B cell (primary cell): Measurements from ENCODE around the gene ARHGAP4. TPM values are rescaled to one million over a fixed set of nuclear protein-coding genes. Genes with fewer than 3 reads are reported as not detected.

Experiments used
- ATAC-seq: fragments of 200-7000 bp; cut with Tn5 transposase; one replicate; pipeline ENCODE4 v1.10.0; 2021; ENCODE audit warnings: low read depth, mild to moderate bottlenecking, moderate number of reproducible peaks, moderate library complexity
- CTCF ChIA-PET: fragments of 350-600 bp; sonication (Branson Sonifier 250); formaldehyde crosslinking; loops from one replicate; lab custom pipeline; 2021; ENCODE audit warnings: antibody characterized with exemption, inconsistent platforms; lab: Charles Lee
- POLR2A ChIA-PET: fragments of 350-600 bp; sonication (Branson Sonifier 250); formaldehyde crosslinking; loops from one replicate; lab custom pipeline; 2021; ENCODE audit warnings: antibody characterized with exemption; lab: Charles Lee
- DNase-seq: peaks from one replicate; pipeline ENCODE4 v3.0.0; 2013
- H2AFZ ChIP-seq: 2 replicates; pipeline ENCODE4 v1.6.1; 2012; ENCODE audit warnings: mild to moderate bottlenecking, low read depth, low read length; ENCODE audit not compliant: insufficient read depth, poor library complexity, severe bottlenecking
- H3K27ac ChIP-seq, 2 donors: 1 replicate in 1 of 2; 2 replicates in 1 of 2; pipeline ENCODE4 v1.5.1; 2012 to 2013; ENCODE audit warnings: low read length in 2 of 2, mild to moderate bottlenecking in 2 of 2, moderate library complexity in 1 of 2
- H3K27me3 ChIP-seq, 4 experiments: fragments of 200-600 bp in 1 of 4; sonication (generic) in 1 of 4; replicated peaks in 1 of 4; 1 replicate in 2 of 4; 2 replicates in 2 of 4; pipeline versions ENCODE4 v1.6.1 to v1.7.0; 2013 to 2016; ENCODE audit warnings: low read length in 3 of 4, mild to moderate bottlenecking in 2 of 4, mixed read lengths in 1 of 4, moderate library complexity in 1 of 4; ENCODE audit not compliant: insufficient read depth in 4 of 4, control insufficient read depth in 3 of 4; ENCODE audit errors: control extremely low read depth in 1 of 4
- H3K36me3 ChIP-seq, 2 experiments: replicated peaks in 1 of 2; 1 replicate in 1 of 2; 2 replicates in 1 of 2; pipeline versions ENCODE4 v1.6.1 to v1.7.1; 2013; ENCODE audit warnings: low read length in 1 of 2; ENCODE audit not compliant: insufficient read depth in 2 of 2, control insufficient read depth in 1 of 2; ENCODE audit errors: control extremely low read depth in 1 of 2, extremely low read depth in 1 of 2
- H3K4me1 ChIP-seq, 2 donors: fragments of 200-600 bp in 1 of 2; sonication (generic) in 1 of 2; 1 replicate in 1 of 2; 2 replicates in 1 of 2; pipeline versions ENCODE4 v1.5.1 to v1.6.1; 2013 to 2017; ENCODE audit warnings: low read length in 2 of 2; ENCODE audit not compliant: control insufficient read depth in 2 of 2, insufficient read depth in 2 of 2
- H3K4me2 ChIP-seq: replicated peaks from 2 replicates; pipeline ENCODE3; 2012; ENCODE audit warnings: mild to moderate bottlenecking, low read depth, low read length; ENCODE audit not compliant: poor library complexity, severe bottlenecking
- H3K4me3 ChIP-seq, 5 experiments: fragments of 200-600 bp in 1 of 5; sonication (generic) in 1 of 5; 1 replicate in 3 of 5; 2 replicates in 2 of 5; pipeline versions ENCODE4 v1.5.1 to v1.7.0; 2011 to 2016; ENCODE audit warnings: low read length in 4 of 5, mild to moderate bottlenecking in 4 of 5, low read depth in 2 of 5, control low read depth in 1 of 5, moderate library complexity in 1 of 5; ENCODE audit not compliant: insufficient read depth in 1 of 5; ENCODE audit errors: control extremely low read depth in 1 of 5, extremely low read depth in 1 of 5
- H3K79me2 ChIP-seq: fragments of 200-600 bp; sonication (generic); one replicate; pipeline ENCODE4 v1.6.0; 2016; ENCODE audit warnings: low read length; ENCODE audit not compliant: control insufficient read depth, insufficient read depth
- H3K9ac ChIP-seq: fragments of 200-600 bp; sonication (generic); 2 replicates; pipeline ENCODE4 v1.6.1; 2017; ENCODE audit warnings: mild to moderate bottlenecking, low read length, moderate library complexity
- H3K9me3 ChIP-seq, 3 donors: one replicate each; pipeline versions ENCODE4 v1.6.1 to v1.7.1; 2013; ENCODE audit warnings: low read length in 2 of 3; ENCODE audit not compliant: control insufficient read depth in 2 of 3, insufficient read depth in 1 of 3; ENCODE audit errors: control extremely low read depth in 1 of 3
- H4K20me1 ChIP-seq: 2 replicates; pipeline ENCODE4 v1.6.0; 2012; ENCODE audit warnings: mild to moderate bottlenecking, low read length; ENCODE audit not compliant: insufficient read depth, control insufficient read depth, poor library complexity, severe bottlenecking
- H3K27ac Mint-ChIP-seq: one replicate; pipeline ENCODE4 v1.8.0; 2021; ENCODE audit warnings: mixed read lengths
- H3K27me3 Mint-ChIP-seq: one replicate; pipeline ENCODE4 v1.8.0; 2021; ENCODE audit warnings: mixed read lengths
- H3K4me1 Mint-ChIP-seq: one replicate; pipeline ENCODE4 v1.8.0; 2021; ENCODE audit warnings: mixed read lengths
- H3K4me3 Mint-ChIP-seq: one replicate; pipeline ENCODE4 v1.8.0; 2021; ENCODE audit warnings: mixed read lengths
- H3K9me3 Mint-ChIP-seq: one replicate; pipeline ENCODE4 v1.8.0; 2022; ENCODE audit warnings: mixed read lengths; ENCODE audit not compliant: insufficient read depth
- EZH2 ChIP-seq: IDR thresholded peaks from 2 replicates; pipeline ENCODE4 v1.6.1; 2012; ENCODE audit warnings: borderline replicate concordance, low read depth, mild to moderate bottlenecking, moderate library complexity, low read length; ENCODE audit not compliant: insufficient read depth, poor library complexity, severe bottlenecking
- WGBS: methylation state at CpG from one replicate; pipeline ENCODE4 v1.1.5; 2013; ENCODE audit warnings: missing lambda C conversion rate; ENCODE audit not compliant: insufficient coverage; 5-methylcytosine and 5-hydroxymethylcytosine counted together
- intact Hi-C: fragments of 100-400 bp; cut with micrococcal nuclease; formaldehyde crosslinking; loops from one replicate; pipeline ENCODE4 v1.10.0; 2022
- polyA plus RNA-seq: library from polyadenylated mRNA; depleted of rRNA; stranded (reverse); fragments of >200 nt; gene quantifications from 2 replicates; pipeline ENCODE4 v1.2.3, GENCODE V29; 2012
- total RNA-seq, 2 donors: library from RNA; stranded (reverse); fragments of 120-200 nt in 1 of 2; gene quantifications; 1 replicate in 1 of 2; 2 replicates in 1 of 2; pipeline versions ENCODE4 v1.2.3 to v1.2.4, GENCODE V29; 2013 to 2022
- TF ChIP-seq, protein P1 (sequence below): fragments of 200-600 bp; IDR thresholded peaks from one replicate; pipeline ENCODE4 v1.8.0; 2022; ENCODE audit warnings: antibody characterized with exemption, mild to moderate bottlenecking

The ARHGAP4 gene
- total and polyA plus RNA-seq, 2 donors (not counting 1 experiment from before 2014, with no cell fraction given): 242 to 711 TPM

DNA sequence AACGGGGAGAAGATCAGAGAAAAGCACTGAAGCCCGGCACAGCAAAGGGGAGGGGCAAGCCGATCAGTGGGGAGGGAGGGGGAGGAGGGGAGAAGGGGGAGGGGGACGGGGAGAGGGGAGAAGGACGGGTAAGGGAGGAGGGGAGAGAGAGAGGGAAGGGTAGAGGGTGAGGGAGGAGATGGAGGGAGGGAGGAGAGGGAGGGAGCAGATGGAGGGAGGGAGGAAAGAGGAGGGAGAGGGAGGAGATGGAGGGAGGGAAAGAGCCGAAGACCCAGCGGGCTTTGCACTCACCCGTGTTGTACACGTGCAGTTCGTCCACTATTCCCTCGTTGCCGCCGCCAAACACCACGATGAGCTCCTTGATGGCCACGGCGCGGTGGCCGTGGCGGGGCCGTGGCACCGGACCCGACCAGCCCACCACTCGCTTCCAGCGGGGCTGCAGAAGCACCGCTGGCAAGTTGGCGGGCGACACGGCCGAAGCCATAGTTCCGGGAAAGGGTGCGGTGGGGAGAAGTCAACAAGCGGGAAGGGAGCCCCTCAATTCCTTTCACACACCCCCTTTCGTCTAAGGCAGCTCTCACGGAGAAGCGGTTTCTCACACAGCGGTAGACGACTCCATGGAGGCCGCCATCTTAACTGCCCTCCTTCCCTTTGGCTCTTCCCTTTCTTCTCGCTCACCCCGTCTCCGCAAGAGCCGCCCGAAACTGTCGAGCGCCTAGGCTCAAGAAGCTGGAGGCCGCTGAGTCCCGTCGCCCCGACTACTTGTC, 44.5 kb upstream of the ARHGAP4 start:
- Histone ChIP-seq H3K4me1 (peaks cover 57 to 62% of the 10 kb centered on the region in 2 donors), H3K27me3 (no peaks in the 10 kb centered on the region), H3K4me3 (peak overlapping the region; percentile 59 to 99 (median 97)), H2AFZ (peak overlapping the region; percentile 71), H4K20me1 (peaks cover 40% of the 10 kb centered on the region), H3K9me3 (no peaks in the 10 kb centered on the region), H3K36me3 (peaks cover 0 to 4% of the 10 kb centered on the region in 2 experiments), H3K4me2 (peak overlapping the region; percentile 70), H3K79me2 (peaks cover 58% of the 10 kb centered on the region), H3K27ac (peak overlapping the region; percentile 100), H3K9ac (peak overlapping the region; percentile 100)
- H3K9me3 Mint-ChIP-seq: no peaks in the 10 kb centered on the region
- H3K27me3 Mint-ChIP-seq: no peaks in the 10 kb centered on the region
- ChIA-PET POLR2A (interaction anchor here (0.6 to 2.5 kb wide), 9 partner anchors 14 to 400 kb away, joined by 3 to 35 read pairs (median 5); partner anchors contain the start of genes ARHGAP4, IRAK1 and RENBP), CTCF (interaction anchor here (0.6 to 3.4 kb wide), 8 partner anchors 18 to 439 kb away, joined by 3 to 21 read pairs (median 3); partner anchors contain the start of gene IRAK1)
- peaks cover 54% of the 10 kb centered on the region for H3K4me1 Mint-ChIP-seq
- peak overlapping the region; percentile 100 for H3K4me3 Mint-ChIP-seq
- WGBS: under 1% methylated on average over 26 of the region's 49 CpGs
- DNase-seq (no peak), ATAC-seq (peak; percentile 5)
- no peak for TF ChIP-seq EZH2
- TF ChIP-seq, protein P1, sequence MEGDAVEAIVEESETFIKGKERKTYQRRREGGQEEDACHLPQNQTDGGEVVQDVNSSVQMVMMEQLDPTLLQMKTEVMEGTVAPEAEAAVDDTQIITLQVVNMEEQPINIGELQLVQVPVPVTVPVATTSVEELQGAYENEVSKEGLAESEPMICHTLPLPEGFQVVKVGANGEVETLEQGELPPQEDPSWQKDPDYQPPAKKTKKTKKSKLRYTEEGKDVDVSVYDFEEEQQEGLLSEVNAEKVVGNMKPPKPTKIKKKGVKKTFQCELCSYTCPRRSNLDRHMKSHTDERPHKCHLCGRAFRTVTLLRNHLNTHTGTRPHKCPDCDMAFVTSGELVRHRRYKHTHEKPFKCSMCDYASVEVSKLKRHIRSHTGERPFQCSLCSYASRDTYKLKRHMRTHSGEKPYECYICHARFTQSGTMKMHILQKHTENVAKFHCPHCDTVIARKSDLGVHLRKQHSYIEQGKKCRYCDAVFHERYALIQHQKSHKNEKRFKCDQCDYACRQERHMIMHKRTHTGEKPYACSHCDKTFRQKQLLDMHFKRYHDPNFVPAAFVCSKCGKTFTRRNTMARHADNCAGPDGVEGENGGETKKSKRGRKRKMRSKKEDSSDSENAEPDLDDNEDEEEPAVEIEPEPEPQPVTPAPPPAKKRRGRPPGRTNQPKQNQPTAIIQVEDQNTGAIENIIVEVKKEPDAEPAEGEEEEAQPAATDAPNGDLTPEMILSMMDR: no peak
- H3K27ac Mint-ChIP-seq: peak overlapping the region; percentile 100
- intact Hi-C loops: loop anchor here (1.0 to 5.0 kb wide), 6 partner anchors 14 to 407 kb away; partner anchors contain the start of gene EMD
